HG03196 (cell line): ENCODE data around the gene VRK2.
"Not testable (repeated sequence)": the region's sequence is repeated elsewhere in the genome, so short reads cannot be mapped to it uniquely, and the experiment has no call there.

Experiments used
- ATAC-seq: cut with Tn5 transposase; IDR thresholded peaks from one replicate; pipeline ENCODE4 v1.9.1; 2021; ENCODE audit not compliant: unreplicated experiment

The VRK2 gene

DNA sequence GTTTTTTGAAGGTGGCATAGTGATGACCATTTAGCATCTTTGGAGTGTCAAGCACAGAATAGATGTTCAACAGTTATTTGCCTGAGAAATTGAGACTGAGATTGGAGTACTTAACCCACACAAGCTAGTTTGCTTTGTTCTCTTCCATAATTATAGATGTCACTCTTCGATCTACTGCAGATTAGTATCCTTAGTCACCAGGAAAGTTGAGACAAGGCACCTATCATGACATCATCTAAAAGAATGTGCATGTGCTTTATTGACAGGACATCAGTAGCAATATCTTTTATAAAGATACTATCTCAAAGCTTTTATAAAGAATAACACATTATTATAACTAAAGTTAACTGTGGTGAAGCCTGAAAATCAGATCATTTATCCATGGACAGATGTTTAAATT lies 6.4 kb downstream of the VRK2 start:
- no peak for ATAC-seq

DNA sequence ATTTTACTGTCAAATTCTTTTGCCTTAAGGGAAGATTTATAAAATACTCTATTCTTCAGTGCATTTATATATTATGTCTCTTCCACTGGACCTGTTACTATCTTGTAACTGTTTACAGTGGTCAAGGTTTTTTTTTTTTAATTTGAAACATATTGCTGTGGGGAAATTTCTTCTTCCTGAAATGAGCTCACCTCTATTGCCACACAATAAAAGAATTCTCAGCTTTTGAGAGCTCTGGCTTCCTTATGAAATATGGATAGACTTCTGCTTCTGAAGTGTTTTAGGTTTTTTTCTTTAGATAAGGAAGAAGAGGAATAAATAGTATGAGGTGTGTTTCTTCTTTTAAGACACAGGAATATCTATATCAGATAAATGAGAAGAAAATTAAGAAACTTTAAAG lies 7.7 kb downstream of the VRK2 start:
- ATAC-seq, result no peak

DNA sequence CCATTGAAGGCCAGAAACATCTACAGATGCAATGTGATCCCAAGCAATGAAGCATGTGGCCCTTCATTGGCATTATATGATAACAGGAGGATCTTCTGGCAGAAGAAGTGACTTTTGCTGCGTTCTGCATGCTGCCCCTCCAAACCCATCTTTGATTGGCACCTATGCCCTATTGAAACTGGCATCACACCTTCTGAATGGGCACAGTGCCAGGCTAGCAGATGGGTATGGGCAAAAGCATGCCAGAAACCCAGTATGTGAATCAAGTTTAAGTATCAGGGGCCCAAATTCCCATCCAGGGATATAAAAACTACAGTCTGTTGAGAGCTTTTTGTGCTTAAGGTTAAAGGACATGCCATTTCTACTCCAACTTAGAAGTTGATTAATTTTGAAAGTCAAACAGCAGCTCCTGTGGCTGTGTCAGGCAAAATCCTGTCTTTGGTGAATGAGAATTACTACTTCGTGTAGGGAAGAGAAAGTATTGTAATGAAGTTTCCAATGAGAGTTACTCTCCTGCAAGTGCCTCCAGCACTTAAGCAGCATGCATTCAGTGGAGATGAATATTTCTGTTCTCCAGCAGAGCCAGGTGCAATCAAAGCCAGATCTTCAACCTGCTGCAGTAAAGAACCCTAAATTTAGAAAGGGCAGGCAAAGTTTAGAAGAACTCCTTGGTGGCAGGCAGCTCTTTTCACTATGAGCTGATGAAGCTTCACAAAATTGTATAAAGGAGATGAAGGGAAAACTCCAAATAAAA lies 8.6 kb downstream of the VRK2 start:
- ATAC-seq, result no peak

DNA sequence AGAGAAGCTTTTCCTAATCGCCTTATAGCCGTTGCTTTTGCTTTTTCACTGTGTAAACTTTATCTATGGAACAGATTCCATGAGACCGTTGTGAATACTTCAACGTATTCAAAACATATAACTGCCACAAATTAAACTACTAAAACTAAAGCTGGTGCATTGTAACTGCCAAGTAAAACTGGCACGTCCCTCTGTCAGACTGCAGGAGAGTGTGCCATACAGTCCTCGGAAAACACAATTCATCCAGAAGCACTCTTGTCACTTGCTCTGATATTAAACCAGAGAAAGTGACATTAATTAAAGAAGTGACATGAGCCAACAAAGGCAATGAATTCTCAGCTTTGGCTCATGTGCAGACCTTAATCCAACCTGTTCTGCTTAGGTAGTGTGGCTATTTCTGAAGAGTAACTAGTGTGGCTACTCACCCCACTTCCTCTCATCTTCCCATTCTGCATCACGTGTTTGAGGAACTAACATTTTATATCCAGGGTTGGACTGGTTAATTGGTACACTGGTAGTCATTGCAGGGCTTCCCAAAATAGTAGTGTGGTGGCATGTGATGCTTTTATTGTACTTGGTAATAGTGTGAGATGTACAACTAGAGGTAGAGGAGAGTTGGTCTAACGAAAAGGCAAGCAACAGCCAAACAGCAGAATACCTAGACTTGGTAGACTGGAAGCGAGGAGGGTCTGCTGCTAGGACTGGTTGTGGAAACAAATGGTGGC lies 9.7 kb downstream of the VRK2 start:
- ATAC-seq, result no peak

DNA sequence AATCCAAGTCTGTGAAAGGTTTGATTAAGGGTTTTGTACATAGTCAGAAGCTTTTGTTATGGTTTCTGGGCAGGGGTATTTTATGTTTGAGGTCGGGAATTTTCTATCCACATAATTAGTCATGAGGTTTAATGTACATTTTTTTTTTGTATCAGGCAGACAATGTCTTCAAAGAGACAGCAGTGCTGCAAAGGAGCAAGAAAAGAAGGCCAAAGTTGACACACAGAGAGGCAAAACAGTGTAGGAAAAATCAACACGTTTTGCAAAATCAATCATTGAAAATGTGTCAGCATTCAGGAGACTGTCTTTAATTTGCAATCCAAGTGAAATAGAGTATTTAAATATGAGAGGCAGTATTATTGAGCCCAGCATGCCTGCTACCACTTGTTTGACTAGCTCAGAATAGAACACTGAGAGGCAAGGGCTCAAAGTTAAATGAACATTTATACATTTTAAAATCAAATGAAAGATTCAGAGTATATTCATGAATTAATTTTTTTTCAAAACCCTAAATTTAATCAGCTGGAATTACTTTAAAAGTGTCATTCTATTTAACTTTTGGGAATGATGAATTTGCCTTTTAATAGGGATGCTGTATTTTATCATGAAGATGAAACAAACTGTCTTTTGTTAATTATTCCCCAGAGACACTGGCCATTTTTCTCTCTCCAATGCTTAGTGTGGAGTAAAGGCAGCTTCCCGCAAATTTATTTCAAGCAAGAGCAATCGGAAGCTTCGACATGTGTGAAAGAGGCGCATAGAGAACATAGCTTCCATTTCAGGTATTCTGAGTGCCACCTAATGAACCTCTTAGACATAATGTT lies 11.3 kb downstream of the VRK2 start:
- ATAC-seq, result no peak

DNA sequence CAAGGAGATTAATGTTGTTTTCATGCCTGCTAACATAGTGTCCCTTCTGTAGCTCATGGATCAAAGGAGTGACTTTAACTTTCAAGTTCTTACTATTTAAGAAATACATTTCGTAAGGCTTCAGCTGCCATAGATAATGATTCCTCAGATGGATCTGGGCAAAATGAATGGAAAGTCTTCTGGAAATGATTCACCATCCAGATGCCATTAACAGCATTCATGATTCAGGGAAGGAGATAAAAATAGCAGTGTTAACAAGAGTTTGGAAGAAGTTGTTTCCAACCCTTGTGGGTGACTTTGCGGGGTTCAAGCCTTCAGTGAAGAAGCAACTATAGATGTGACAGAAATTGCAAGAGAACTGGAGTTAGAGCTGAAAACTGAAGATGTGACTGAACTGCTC lies 17.0 kb downstream of the VRK2 start:
- no peak for ATAC-seq

DNA sequence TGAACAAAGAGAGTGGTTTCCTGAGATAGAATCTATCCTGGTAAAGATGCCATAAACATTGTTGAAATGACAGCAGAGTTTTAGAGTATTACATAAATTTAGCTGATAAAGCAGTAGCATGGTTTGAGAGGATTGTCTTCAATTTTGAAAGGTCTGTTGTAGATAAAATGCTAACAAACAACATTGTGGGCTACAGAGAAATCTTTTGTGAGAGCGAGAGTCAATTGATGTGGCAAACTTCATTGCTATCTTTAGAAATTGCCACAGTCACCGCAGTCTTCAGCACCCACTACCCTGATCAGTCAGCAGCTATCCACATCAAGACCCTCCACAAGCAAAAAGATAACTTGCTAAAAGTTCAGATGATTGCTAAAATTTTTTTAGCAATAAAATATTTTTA lies 17.5 kb downstream of the VRK2 start:
- ATAC-seq, result no peak

DNA sequence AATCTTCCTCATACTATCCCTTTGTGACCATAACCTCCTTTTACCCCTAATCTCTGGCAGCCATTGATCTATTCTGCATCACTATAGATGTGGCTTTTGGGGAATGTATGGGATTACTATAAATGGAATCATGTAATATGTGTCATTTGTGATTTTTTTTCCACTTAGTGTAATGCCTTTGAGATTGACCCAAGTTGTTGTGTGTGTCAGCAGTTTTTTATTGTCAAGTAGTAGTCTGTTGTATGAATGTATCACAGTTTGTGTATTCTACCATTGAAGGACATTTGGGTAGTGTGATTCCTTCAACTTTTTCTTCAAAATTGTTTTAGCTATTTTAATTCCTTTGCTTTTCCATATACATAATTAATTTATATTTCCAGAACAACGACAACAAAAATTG lies 18.6 kb downstream of the VRK2 start:
- no peak for ATAC-seq

DNA sequence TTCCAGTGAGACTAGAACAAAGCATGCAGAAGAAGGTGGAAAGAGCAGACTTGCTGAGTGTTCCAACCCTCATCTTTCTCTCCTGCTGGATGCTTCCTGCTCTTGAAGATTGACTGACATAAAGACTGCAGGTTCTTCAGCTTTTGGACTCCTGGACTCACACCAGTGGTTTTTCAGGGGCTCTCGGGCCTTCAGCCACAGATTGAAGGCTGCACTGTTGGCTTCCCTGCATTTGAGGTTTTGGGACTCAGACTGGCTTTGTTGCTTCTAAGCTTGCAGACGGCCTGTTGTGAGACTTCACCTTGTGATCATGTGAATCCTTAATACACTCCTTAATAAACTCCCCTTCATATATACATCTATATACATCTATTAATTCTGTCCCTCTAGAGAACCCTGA lies 20.4 kb downstream of the VRK2 start:
- no peak for ATAC-seq

DNA sequence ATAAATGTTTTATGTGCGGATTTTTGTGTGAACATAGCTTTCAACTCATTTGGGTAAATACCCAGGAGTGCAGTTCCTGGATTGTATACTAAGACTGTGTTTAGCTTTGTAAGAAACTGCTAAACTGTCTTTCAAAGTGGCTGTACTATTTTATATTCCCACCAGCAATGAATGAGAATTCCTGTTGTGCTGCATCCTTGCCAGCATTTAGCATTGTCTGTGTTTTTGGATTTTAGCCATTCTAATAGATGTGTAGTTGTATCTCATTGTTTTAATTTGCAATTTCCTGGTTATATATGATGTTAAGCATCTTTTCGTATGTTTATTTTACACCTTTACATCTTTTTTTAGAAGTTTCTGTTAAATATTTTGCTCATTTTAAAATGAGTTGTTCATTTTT lies 24.2 kb downstream of the VRK2 start:
- no peak for ATAC-seq

DNA sequence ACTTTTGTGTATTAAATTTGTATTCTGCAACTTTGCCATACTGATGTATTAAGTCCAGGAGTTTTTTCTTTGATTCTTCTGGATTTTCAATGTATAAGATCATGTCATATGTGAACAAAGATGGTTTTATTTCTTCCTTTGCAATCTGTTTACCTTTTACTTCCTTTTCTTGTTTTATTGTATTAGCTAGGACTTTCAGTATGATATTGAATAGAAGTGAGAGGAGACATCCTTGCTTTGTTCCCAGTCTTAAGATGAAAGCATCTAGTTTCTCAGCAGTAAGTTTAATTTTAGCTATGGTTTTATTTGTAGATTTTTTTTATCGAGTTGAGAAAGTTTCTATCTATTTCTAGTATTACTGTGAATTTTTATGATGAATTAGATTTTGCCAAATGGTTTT lies 25.5 kb downstream of the VRK2 start:
- no peak for ATAC-seq

DNA sequence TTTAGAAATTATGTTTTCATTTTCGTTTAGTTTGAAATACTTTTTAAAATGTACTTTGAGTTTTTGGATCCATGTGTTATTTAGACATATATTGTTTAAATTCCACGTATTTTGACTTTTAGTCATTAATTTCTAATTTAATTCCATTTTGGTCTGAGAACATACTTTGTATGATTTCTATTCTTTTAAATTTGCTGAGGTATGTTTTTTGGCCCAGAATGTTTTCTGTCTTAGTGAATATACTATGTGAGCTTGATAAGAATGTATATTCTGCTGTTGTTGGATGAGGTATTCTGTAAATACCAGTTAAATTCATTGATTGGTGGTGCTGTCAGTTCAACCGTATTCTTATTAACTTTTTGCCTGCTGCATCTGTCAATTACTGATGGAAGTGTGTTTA lies 26.4 kb downstream of the VRK2 start:
- ATAC-seq, result no peak

DNA sequence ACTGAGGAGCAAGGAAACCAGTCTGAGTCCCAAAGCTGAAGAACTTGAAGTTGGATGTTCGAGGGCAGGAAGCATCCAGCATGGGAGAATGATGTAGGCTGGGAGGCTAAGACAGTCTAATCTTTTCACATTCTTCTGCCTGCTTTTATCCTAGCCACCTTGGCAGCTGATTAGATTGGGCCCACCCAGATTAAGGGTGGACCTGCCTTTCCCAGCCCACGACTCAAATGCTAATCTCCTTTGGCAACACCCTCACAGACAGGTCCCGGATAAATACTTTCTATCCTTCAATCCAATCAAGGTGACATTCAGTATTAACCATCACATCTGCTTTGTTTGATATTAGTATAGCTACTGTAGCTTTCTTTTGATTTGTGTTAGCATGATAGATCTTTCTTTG lies 27.1 kb downstream of the VRK2 start:
- no peak for ATAC-seq

DNA sequence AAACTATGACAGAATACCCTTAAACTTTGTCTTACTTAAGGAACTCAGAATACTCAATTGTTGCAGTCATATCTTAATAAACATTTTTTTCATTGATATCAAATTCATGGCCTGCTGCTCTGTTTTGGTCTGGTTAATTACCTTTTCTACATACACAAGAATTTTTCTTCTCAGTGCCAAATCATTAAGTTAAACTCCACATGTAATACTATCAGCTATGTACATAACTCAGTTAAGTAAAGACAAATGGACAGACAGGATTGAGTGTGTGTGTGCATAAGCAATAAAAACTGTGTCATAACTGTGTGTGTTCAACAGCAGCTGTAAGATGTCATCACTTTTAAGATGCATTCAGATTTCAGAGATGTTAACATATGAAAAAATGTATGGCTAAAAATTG lies 34.4 kb downstream of the VRK2 start:
- no peak for ATAC-seq

DNA sequence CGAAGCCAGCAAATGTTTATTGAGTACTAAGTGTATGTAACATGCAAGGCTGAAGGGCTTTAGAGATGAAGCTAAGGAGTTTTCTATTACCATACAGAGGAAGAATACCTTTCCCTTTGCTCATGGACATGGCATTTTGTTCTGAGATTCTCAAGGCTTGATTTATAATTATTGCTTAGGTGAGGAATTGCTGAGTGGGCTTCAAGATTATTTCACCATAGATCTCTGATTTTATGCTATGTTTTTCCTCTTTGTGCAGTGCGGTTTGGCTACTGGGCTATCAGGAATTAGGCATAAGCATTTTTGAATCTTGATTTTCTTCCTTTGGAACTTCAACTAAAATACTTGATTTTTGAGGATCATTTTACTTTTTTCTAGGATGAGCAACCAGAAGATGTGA lies 42.5 kb downstream of the VRK2 start:
- ATAC-seq, result no peak

DNA sequence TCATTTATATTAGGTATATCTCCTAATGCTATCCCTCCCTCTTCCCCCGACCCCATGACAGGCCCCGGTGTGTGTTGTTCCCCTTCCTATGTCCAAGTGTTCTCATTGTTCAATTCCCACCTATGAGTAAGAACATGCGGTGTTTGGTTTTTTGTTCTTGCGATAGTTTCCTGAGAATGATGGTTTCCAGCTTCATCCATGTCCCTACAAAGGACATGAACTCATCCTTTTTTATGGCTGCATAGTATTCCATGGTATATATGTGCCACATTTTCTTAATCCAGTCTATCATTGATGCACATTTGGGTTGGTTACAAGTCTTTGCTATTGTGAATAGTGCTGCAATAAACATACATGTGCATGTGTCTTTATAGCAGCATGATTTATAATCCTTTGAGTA lies 46.2 kb downstream of the VRK2 start:
- not testable (repeated sequence) for ATAC-seq

DNA sequence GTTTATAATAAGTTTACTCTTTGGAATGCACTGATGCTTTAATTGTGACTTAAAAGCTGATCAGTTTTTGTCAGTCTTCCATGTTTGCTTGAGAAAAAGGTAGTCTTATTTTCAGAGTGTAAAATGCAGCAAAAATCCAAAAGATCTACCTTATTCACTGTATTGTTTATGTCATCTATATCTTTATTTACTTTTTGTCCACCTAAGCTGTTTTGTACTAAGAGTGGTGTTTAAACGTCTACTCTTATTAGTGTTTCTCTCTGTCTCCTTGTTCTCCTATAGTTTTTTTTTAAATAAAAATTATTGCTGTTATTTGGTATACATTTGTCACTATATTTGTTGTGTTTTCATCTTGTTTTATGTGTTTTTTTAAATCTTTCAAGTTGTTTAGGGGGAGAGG lies 50.4 kb downstream of the VRK2 start:
- ATAC-seq, result no peak

DNA sequence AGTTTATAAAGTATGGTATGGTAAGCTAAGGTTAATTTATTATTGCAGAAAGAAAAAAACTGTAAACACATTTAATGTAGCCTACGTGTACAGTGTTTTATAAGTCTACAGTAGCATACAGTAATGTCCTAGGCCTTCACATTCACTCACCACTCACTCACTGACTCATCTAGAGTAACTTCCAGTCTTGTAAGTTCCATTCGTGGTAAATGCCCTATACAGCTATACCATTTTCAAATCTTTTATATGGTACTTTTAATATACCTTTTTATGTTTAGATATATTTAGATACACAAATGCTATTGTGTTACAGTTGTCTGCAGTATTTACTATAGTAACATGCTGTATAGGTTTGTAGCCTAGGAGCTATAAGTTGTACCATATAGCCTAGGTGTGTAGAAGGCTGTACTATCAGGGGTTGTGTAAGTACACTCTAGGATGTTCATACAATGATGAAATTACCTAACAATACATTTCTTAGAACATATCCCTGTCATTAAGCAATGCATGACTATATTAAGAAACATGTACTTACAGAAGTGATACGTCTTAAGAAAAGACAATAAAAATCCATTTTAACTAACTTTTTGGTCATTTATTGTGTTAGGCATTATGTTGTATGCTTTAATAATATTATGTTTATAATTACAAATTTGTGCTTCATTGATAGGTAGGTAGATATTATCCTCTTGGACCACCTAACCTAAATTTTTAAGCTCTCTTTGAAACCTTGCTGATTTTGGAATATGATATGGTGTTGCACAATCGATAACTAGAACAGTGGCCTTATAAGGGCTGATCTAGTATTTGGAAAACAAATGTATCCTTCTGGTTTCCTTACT lies 51.9 kb downstream of the VRK2 start:
- no peak for ATAC-seq

DNA sequence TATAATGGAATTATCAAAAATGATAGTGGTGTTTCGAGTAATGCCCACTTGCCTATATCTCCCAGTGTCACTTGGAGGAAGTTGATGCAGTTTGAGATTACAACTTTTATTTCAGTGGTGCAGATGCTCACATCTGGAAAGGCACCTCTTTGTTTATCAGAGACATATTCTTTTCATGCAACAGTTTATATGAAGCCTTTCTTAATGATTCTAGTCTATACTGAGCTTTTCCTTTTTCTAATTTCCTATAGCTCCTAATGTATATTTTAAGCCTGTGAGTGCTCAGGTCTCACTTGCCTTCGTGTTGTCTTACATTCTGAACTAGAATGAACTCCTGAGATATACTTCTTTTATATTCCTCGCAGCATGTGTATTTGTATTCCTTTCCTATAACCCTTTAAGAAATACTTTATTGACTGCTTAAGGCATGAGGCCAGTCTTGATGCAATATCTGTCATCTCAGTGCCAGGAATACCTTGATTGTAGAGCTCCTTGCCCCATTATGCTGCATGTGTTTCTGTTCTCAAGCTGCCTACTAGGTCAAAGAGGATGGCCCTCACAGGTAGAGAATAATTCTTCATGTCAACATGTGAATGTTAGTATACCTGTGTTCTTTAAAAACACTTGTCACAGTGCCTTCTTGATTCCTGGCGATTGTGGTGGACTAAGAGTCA lies 52.6 kb downstream of the VRK2 start:
- ATAC-seq, result no peak

DNA sequence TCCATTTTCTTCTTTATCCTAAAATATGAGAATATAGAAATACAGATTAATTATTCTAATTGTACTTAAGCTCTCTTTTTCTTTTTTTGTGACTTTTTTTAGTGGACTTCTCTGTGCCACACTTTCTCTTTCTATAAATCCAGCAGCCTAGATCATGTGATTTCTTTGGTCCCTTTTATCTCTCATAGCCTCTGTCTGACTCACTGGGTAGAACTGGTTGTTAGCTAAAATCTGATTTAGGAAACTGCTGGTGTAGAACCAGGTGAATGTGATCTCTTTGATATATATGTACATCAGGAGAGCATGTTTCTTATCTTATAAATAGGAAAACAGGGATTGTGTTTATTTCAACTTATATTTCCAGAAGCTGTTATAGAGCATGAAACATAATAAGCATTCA lies 54.9 kb downstream of the VRK2 start:
- no peak for ATAC-seq

DNA sequence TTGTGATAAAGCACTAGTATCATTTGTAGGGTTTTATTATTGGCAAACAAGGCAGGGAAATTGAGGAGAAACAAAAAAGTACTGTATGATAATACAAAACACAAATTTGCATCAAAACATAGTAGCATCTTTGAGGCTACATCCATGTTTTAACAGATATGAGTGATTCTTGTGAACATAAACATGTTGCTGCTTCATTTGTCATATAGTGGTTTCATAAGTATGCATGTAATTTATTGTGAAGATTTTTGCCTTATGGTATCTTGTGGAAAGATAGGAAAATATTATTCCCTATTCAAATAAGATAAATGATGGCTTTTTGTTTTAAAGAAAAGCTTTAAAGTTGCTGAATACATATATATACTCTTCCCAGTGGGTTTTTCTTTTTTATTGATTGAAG lies 60.3 kb downstream of the VRK2 start:
- no peak for ATAC-seq
